GM18520 (cell line): ENCODE results near the gene UBE2E2.

Experiments
- ATAC-seq: cut with Tn5 transposase; IDR thresholded peaks from one replicate; pipeline ENCODE4 v1.9.1; 2021; ENCODE audit not compliant: unreplicated experiment

UBE2E2 gene

GRCh38 chr3:23468203-23468602 lies 265.1 kb downstream of the UBE2E2 start:
- ATAC-seq, result no peak

GRCh38 chr3:23474580-23475357 lies 271.6 kb downstream of the UBE2E2 start:
- ATAC-seq, result no peak

- no peak for ATAC-seq
Observed at GRCh38 chr3:23475446-23475845, 272.3 kb downstream of the UBE2E2 start.

GRCh38 chr3:23479026-23479425 lies 275.9 kb downstream of the UBE2E2 start:
- no peak for ATAC-seq

- no peak for ATAC-seq
Observed at GRCh38 chr3:23479615-23480328, 276.6 kb downstream of the UBE2E2 start.

GRCh38 chr3:23480329-23480714 lies 277.2 kb downstream of the UBE2E2 start:
- ATAC-seq, result no peak

- ATAC-seq, result no peak
Observed at GRCh38 chr3:23481011-23481615, 278.0 kb downstream of the UBE2E2 start.

GRCh38 chr3:23481616-23482278 lies 278.6 kb downstream of the UBE2E2 start:
- no peak for ATAC-seq

- no peak for ATAC-seq
Observed at GRCh38 chr3:23484386-23484785, 281.3 kb downstream of the UBE2E2 start.

- no peak for ATAC-seq
Observed at GRCh38 chr3:23485922-23486321, 282.8 kb downstream of the UBE2E2 start.

GRCh38 chr3:23487015-23487414 lies 283.9 kb downstream of the UBE2E2 start:
- ATAC-seq, result no peak

- ATAC-seq, result no peak
Observed at GRCh38 chr3:23488618-23489017, 285.5 kb downstream of the UBE2E2 start.

GRCh38 chr3:23489300-23490158 lies 286.4 kb downstream of the UBE2E2 start:
- ATAC-seq, result no peak

GRCh38 chr3:23490459-23490858 lies 287.3 kb downstream of the UBE2E2 start:
- no peak for ATAC-seq

- no peak for ATAC-seq
Observed at GRCh38 chr3:23492057-23492456, 288.9 kb downstream of the UBE2E2 start.

- no peak for ATAC-seq
Observed at GRCh38 chr3:23493889-23494288, 290.8 kb downstream of the UBE2E2 start.

- ATAC-seq, result no peak
Observed at GRCh38 chr3:23494967-23495366, 291.8 kb downstream of the UBE2E2 start.

GRCh38 chr3:23495507-23495906 lies 292.4 kb downstream of the UBE2E2 start:
- ATAC-seq, result no peak

GRCh38 chr3:23496165-23496564 lies 293.0 kb downstream of the UBE2E2 start:
- peak; percentile 92 for ATAC-seq

- ATAC-seq, result no peak
Observed at GRCh38 chr3:23497156-23497555, 294.0 kb downstream of the UBE2E2 start.
